ENCODE data around the gene TMX1.

Gene TMX1

GRCh38 chr14:51293912-51294389, 53.9 kb downstream of the TMX1 start:
- no peak for DNase-seq

- DNase-seq: no peak
Observed at GRCh38 chr14:51294951-51295525, 55.0 kb downstream of the TMX1 start.

GRCh38 chr14:51295646-51296263, 55.7 kb downstream of the TMX1 start:
- no peak for DNase-seq

- no peak for DNase-seq
Observed at GRCh38 chr14:51297066-51297465, 57.0 kb downstream of the TMX1 start.

- DNase-seq: peak in 1 of 3 donors; percentile 10
Observed at GRCh38 chr14:51298895-51299294, 58.8 kb downstream of the TMX1 start.

GRCh38 chr14:51302295-51303030, 62.4 kb downstream of the TMX1 start:
- peak in 2 of 3 donors; percentile 17 to 19 for DNase-seq

GRCh38 chr14:51304438-51304837, 64.4 kb downstream of the TMX1 start:
- DNase-seq: no peak

- no peak for DNase-seq
Observed at GRCh38 chr14:51304941-51305340, 64.9 kb downstream of the TMX1 start.

- DNase-seq: no peak
Observed at GRCh38 chr14:51305751-51306150, 65.7 kb downstream of the TMX1 start.
